ENCODE measurements around the gene FTO.

DNA sequence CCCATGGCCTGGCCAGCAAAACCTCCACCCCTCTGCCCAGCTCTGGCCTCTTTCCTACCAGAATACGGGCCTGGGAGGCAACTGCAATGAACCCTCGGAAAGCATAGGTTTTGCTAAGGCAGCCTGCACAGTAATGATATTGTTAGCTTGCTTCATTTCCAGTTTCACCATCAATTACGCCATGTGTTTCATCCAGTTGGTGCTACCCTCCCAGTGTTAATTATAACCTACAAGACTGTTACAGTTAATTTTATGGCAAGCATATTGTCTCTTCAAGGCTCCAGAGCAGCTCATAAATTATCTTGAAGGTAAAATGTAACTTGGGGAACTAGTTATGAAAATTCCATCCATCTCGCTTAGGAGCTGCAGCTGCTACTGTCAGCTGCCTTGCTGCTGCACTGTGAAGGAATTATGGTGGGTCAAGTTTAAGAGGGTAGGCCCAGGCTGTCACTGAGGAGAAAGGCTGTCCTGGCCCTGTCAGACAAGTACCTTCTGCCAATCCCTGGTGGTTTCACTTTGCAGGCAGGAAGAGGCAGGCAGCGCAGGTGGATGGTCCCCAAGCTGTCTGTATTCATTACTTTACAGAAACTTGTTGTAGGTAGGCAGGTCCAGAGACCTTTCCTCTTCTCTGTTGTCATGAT lies 242.9 kb downstream of the FTO start:
- TF ChIP-seq, protein P1, sequence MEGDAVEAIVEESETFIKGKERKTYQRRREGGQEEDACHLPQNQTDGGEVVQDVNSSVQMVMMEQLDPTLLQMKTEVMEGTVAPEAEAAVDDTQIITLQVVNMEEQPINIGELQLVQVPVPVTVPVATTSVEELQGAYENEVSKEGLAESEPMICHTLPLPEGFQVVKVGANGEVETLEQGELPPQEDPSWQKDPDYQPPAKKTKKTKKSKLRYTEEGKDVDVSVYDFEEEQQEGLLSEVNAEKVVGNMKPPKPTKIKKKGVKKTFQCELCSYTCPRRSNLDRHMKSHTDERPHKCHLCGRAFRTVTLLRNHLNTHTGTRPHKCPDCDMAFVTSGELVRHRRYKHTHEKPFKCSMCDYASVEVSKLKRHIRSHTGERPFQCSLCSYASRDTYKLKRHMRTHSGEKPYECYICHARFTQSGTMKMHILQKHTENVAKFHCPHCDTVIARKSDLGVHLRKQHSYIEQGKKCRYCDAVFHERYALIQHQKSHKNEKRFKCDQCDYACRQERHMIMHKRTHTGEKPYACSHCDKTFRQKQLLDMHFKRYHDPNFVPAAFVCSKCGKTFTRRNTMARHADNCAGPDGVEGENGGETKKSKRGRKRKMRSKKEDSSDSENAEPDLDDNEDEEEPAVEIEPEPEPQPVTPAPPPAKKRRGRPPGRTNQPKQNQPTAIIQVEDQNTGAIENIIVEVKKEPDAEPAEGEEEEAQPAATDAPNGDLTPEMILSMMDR (IDR thresholded peaks at IDR 0.05) = no peak
- TF ChIP-seq EZH2 (IDR thresholded peaks at IDR 0.05) = no peak
- no peak for TF ChIP-seq EZH2phosphoT487 (IDR thresholded peaks at IDR 0.05)
